GM12878 (cell line): ENCODE results near the gene BMAL2. TPM values are rescaled to one million over a fixed set of nuclear protein-coding genes. Genes with fewer than 3 reads are reported as not detected.

Experiments
- ATAC-seq: fragments of 200-7000 bp; cut with Tn5 transposase; 3 replicates; pipeline ENCODE4 v1.9.1; 2020; ENCODE audit warnings: mild to moderate bottlenecking, moderate library complexity
- BruUV-seq: library from RNA; stranded (reverse); fragments of 400-500 nt; replicated peaks from 2 replicates; lab custom pipeline; 2021; lab: Mats Ljungman, UMichigan
- CTCF ChIA-PET: fragments of 300-600 bp; sonication (Branson Sonifier 250); formaldehyde crosslinking; extraction: SDS; loops from one replicate; lab custom pipeline; 2021; ENCODE audit warnings: inconsistent platforms; lab: Yijun Ruan, JAX
- POLR2A ChIA-PET: fragments of 350-600 bp; formaldehyde crosslinking; extraction: SDS; loops from one replicate; lab custom pipeline; 2021; ENCODE audit warnings: inconsistent platforms; lab: Charles Lee
- RAD21 ChIA-PET: fragments of 300-600 bp; sonication (Branson Sonifier 250); formaldehyde crosslinking; loops from one replicate; lab custom pipeline; 2023; ENCODE audit warnings: antibody characterized with exemption; ENCODE audit not compliant: unreplicated experiment; lab: Charles Lee
- SMC1A ChIA-PET: fragments of 300-600 bp; sonication (Branson Sonifier 250); formaldehyde crosslinking; loops from one replicate; lab custom pipeline; 2023; ENCODE audit not compliant: unreplicated experiment, uncharacterized antibody; lab: Charles Lee
- DNase-seq: peaks from one replicate; pipeline ENCODE4 v3.0.0-alpha.2; 2011; ENCODE audit warnings: low read depth, low spot score
- FAIRE-seq: peaks from 3 replicates; lab custom pipeline; 2011; peaks lifted over from hg19 to GRCh38; lab: Jason Lieb, UNC
- H2AFZ ChIP-seq: 2 replicates; pipeline ENCODE4 v1.6.0; 2011; ENCODE audit warnings: low read depth, low read length, control low read depth; ENCODE audit not compliant: control insufficient read depth
- H3K27ac ChIP-seq: 2 replicates; pipeline ENCODE4 v1.5.1; 2011; ENCODE audit warnings: control low read depth; ENCODE audit not compliant: control insufficient read depth, insufficient read depth
- H3K27me3 ChIP-seq, 2 experiments: replicated peaks in 1 of 2; 2 replicates each; pipeline versions ENCODE4 v1.6.0 to v1.6.1; 2011; ENCODE audit warnings: low read length in 1 of 2; ENCODE audit not compliant: control insufficient read depth in 2 of 2, insufficient read depth in 2 of 2
- H3K36me3 ChIP-seq, 2 experiments: 2 replicates each; pipeline ENCODE4 v1.5.1; 2011; ENCODE audit warnings: low read length in 1 of 2; ENCODE audit not compliant: control insufficient read depth in 2 of 2, insufficient read depth in 2 of 2
- H3K4me1 ChIP-seq: 2 replicates; pipeline ENCODE4 v1.6.1; 2011; ENCODE audit warnings: mild to moderate bottlenecking, low read length, moderate library complexity, mixed read lengths; ENCODE audit not compliant: control insufficient read depth, insufficient read depth
- H3K4me2 ChIP-seq: 2 replicates; pipeline ENCODE4 v1.6.0; 2011; ENCODE audit warnings: control low read depth; ENCODE audit not compliant: control insufficient read depth, insufficient read depth
- H3K4me3 ChIP-seq: fragments of 200-600 bp; sonication (generic); 2 replicates; pipeline ENCODE4 v1.5.1; 2016
- H3K79me2 ChIP-seq: 2 replicates; pipeline ENCODE4 v1.6.0; 2011; ENCODE audit warnings: low read length; ENCODE audit not compliant: control insufficient read depth, insufficient read depth
- H3K9ac ChIP-seq: 2 replicates; pipeline ENCODE4 v1.8.0; 2011; ENCODE audit warnings: low read length, control low read depth, mixed read lengths; ENCODE audit not compliant: control insufficient read depth, insufficient read depth
- H3K9me3 ChIP-seq: replicated peaks from 3 replicates; pipeline ENCODE4 v1.5.1; 2011; ENCODE audit warnings: mild to moderate bottlenecking, low read length; ENCODE audit not compliant: control insufficient read depth, insufficient read depth
- H4K20me1 ChIP-seq: 2 replicates; pipeline ENCODE4 v1.6.0; 2011; ENCODE audit not compliant: control insufficient read depth, insufficient read depth
- ATF7 ChIP-seq: fragments of 450-650 bp; IDR thresholded peaks from 2 replicates; pipeline ENCODE4 v1.6.1; 2016; ENCODE audit warnings: low read depth, mild to moderate bottlenecking
- ETV6 ChIP-seq, 2 experiments: fragments of 450-650 bp in 1 of 2; IDR thresholded peaks in 1 of 2; conservative IDR thresholded peaks in 1 of 2; 2 replicates each; pipeline ENCODE4 v1.6.1; 2014; ENCODE audit warnings: antibody characterized with exemption in 1 of 2, borderline replicate concordance in 1 of 2, low read depth in 1 of 2, mild to moderate bottlenecking in 1 of 2, moderate library complexity in 1 of 2
- NR2F1 ChIP-seq: fragments of 450-650 bp; conservative IDR thresholded peaks from 2 replicates; pipeline ENCODE4 v1.6.1; 2017; ENCODE audit warnings: mild to moderate bottlenecking
- TARDBP ChIP-seq: IDR thresholded peaks from 2 replicates; pipeline ENCODE4 v1.6.1; 2016; ENCODE audit warnings: borderline replicate concordance
- TBL1XR1 ChIP-seq: IDR thresholded peaks from 2 replicates; pipeline ENCODE4 v1.6.1; 2012; ENCODE audit warnings: low read depth, low read length, improper control_type of control experiment
- WGBS: methylation state at CpG from one replicate; pipeline ENCODE4 v1.1.6; 2016; ENCODE audit warnings: low lambda C conversion rate; ENCODE audit not compliant: insufficient replicate concordance, insufficient coverage; ENCODE audit errors: missing lambda C conversion rate; 5-methylcytosine and 5-hydroxymethylcytosine counted together
- in situ Hi-C: fragments of 300-500 bp; cut with MboI; formaldehyde crosslinking; loops from 9 replicates; pipeline ENCODE4 v1.14.3; 2018; ENCODE audit warnings: mixed read lengths
- intact Hi-C: fragments of 100-400 bp; cut with micrococcal nuclease; formaldehyde crosslinking; loops from one replicate; pipeline ENCODE4 v1.14.2; 2022; ENCODE audit not compliant: unreplicated experiment
- polyA plus RNA-seq, 11 experiments: library from polyadenylated mRNA; depleted of rRNA in 4 of 11; unstranded in 6 of 11; stranded (reverse) in 5 of 11; fragments of >200 nt; fragmentation: Nextera tagmentation in 4 of 11; fragmentation: Illumina TruSeq in 1 of 11; extraction: Ambion mirVana in 4 of 11; extraction: Trizol in 1 of 11; gene quantifications; 1 replicate in 1 of 11; 2 replicates in 10 of 11; pipeline versions ENCODE4 v1.2.1 to v1.2.3, GENCODE V29; 2011 to 2016; ENCODE audit warnings: inconsistent platforms in 2 of 11, missing spikeins in 2 of 11, low read depth in 1 of 11
- total RNA-seq, 4 experiments: library from RNA; depleted of rRNA in 3 of 4; stranded (reverse); fragments of >200 nt in 3 of 4; fragmentation: Illumina TruSeq in 1 of 4; extraction: Trizol in 1 of 4; gene quantifications; 2 replicates each; pipeline versions ENCODE4 v1.2.1 to v1.2.3, GENCODE V29; 2013 to 2021

Gene BMAL2
- total and polyA plus RNA-seq, 10 of the 15 experiments (the other 5 are each of a cell fraction or from before 2014, with no cell fraction given), result 7.9 to 53.6 (median 35.5) TPM

- SMC1A ChIA-PET, result interaction anchor here (1.0 to 20.9 kb wide), 11 partner anchors 8 to 328 kb away, joined by 3 to 207 read pairs (median 5); no protein-coding TSS in a partner anchor
- BruUV-seq, result no TSS peak
- Histone ChIP-seq H3K27ac (no peak overlapping the region), H3K79me2 (no peaks in the 10 kb centered on the region), H3K4me1 (peaks cover 9% of the 10 kb centered on the region), H3K36me3 (peaks cover 4 to 18% of the 10 kb centered on the region in 2 experiments), H3K4me2 (no peak overlapping the region), H2AFZ (no peak overlapping the region), H4K20me1 (no peaks in the 10 kb centered on the region), H3K4me3 (no peak overlapping the region), H3K9ac (no peak overlapping the region), H3K9me3 (no peaks in the 10 kb centered on the region), H3K27me3 (no peaks in the 10 kb centered on the region)
- intact Hi-C loops, result no loop called here
- ATAC-seq, result no peak
- TF ChIP-seq NR2F1, result no peak
- TF ChIP-seq TBL1XR1, result no peak
- TF ChIP-seq TARDBP, result no peak
- TF ChIP-seq ATF7, result no peak
- FAIRE-seq, result no peak
- RAD21 ChIA-PET, result interaction anchor here (0.7 to 8.8 kb wide), 5 partner anchors 9 to 309 kb away, joined by 3 to 64 read pairs (median 7); no protein-coding TSS in a partner anchor
- DNase-seq, result no peak
- CTCF ChIA-PET, result interaction anchor here (0.7 to 9.0 kb wide), 11 partner anchors 9 to 388 kb away, joined by 3 to 61 read pairs (median 4); no protein-coding TSS in a partner anchor
- in situ Hi-C loops, result no loop called here
- POLR2A ChIA-PET, result interaction anchor here (1.2 to 2.7 kb wide), 3 partner anchors 9 to 69 kb away, joined by 3 to 8 read pairs (median 8); no protein-coding TSS in a partner anchor
These were observed 8.1 kb upstream of the BMAL2 start for GRCh38 chr12:27324530-27324929.

- ChIA-PET CTCF (interaction anchor here (0.6 to 9.0 kb wide), 6 partner anchors 14 to 315 kb away, joined by 3 to 61 read pairs (median 4); no protein-coding TSS in a partner anchor), RAD21 (interaction anchor here (0.6 to 5.5 kb wide), 8 partner anchors 10 to 109 kb away, joined by 3 to 36 read pairs (median 3); no protein-coding TSS in a partner anchor), SMC1A (interaction anchor here (0.6 to 20.9 kb wide), 19 partner anchors 11 to 316 kb away, joined by 3 to 207 read pairs (median 4); partner anchors contain the start of genes MED21 and TM7SF3), POLR2A (interaction anchor here (0.6 to 4.1 kb wide), 7 partner anchors 11 to 222 kb away, joined by 3 to 20 read pairs (median 4); partner anchors contain the start of gene STK38L)
- peak overlapping the region; percentile 48 for H3K9ac ChIP-seq
- no peaks in the 10 kb centered on the region for H3K9me3 ChIP-seq
- peaks cover 0 to 4% of the 10 kb centered on the region in 2 experiments; a peak in 1 of 4 replicates for H3K36me3 ChIP-seq
- H3K79me2 ChIP-seq, result peaks cover 44% of the 10 kb centered on the region
- H3K4me1 ChIP-seq, result peaks cover 36% of the 10 kb centered on the region
- no peak for DNase-seq
- peak overlapping the region; percentile 100 for H3K4me2 ChIP-seq
- intact Hi-C loops (loop anchor here (5.0 kb wide), 1 partner anchor 371 kb away; no protein-coding TSS in a partner anchor), in situ Hi-C loops (no loop called here)
- peak overlapping the region; percentile 86; the same call in 1 of the 2 replicates for H2AFZ ChIP-seq
- H3K27me3 ChIP-seq, result no peaks in the 10 kb centered on the region
- no peak for ATAC-seq
- no peak for FAIRE-seq
- no peak for TF ChIP-seq ETV6 (conservative IDR thresholded peaks at IDR 0.05 in 1 of 2, IDR thresholded peaks at IDR 0.05 in 1 of 2; ENCODE audit: borderline replicate concordance in 1 of 2, low read depth in 1 of 2)
- no TSS peak for BruUV-seq
- no peak overlapping the region for H3K4me3 ChIP-seq
- 89% methylated on average over 1 of the region's 1 CpG for WGBS
- H4K20me1 ChIP-seq, result no peaks in the 10 kb centered on the region
- peak overlapping the region; percentile 89 for H3K27ac ChIP-seq
These were observed 1.8 kb upstream of the BMAL2 start for GRCh38 chr12:27330846-27331245.
